Choroid plexus epithelial cell (primary cell): ENCODE results near the gene LRP6.

Experiments
- DNase-seq: peaks from one replicate; pipeline ENCODE4 v3.0.0-alpha.2; 2010; ENCODE audit warnings: low read depth
- H3K4me3 ChIP-seq: 2 replicates; pipeline ENCODE4 v1.5.1; 2011; ENCODE audit warnings: low read depth, mild to moderate bottlenecking, control low read depth, low read length, moderate library complexity
- CTCF ChIP-seq: conservative IDR thresholded peaks from 2 replicates; pipeline ENCODE4 v1.5.1; 2011; ENCODE audit warnings: low read depth, mild to moderate bottlenecking, control low read depth, inconsistent platforms, low read length, moderate library complexity

LRP6 gene

GRCh38 chr12:12068751-12069150 lies 198.1 kb downstream of the LRP6 start:
- TF ChIP-seq CTCF = no peak
- DNase-seq = no peak
- no peak overlapping the region for H3K4me3 ChIP-seq
